NT2/D1 (cell line): ENCODE results near the gene RNF149.

Experiments used
- SUZ12 ChIP-seq: IDR thresholded peaks from 2 replicates; pipeline ENCODE4 v1.6.1; 2011; ENCODE audit not compliant: insufficient read length, insufficient read depth; ENCODE audit errors: extremely low read depth
- YY1 ChIP-seq: IDR thresholded peaks from 2 replicates; pipeline ENCODE4 v1.6.1; 2011; ENCODE audit not compliant: insufficient read length, insufficient read depth
- ZNF274 ChIP-seq: IDR thresholded peaks from 2 replicates; pipeline ENCODE4 v1.6.1; 2011; ENCODE audit warnings: mild to moderate bottlenecking, low read depth, low read length

DNA sequence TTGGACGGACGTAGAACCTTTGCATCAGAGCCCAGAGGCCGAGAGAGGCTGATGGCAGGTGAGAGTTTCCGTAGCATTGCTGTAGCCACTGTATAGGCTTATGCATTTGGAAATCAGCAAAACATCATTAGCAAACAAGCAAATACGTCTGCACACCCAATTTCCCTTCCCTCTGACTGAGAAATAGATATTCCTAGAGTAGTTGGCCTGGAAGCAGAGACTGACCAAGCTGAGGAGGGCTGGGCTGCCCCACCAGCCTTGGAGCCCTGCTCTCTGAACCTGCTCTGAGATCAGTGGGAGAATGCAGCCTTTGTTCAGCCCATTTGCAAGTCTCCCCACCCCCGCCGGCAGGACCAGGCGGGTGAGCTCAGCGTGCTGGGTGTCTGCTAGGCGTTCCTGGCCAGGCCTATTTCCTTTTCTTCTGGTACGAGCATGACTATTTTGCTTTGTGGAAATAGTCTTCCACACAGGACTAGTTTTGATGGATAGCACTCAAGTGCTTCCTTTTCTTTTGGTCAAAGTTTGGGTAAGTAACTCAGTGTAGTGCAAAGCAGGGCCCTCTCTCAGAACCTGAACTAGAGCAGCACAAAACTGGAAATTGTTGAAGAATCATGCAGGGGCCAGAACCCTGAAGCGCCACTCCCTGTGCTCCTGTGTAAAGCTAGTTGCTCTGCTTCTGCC is 21.9 kb upstream of the RNF149 start:
- TF ChIP-seq SUZ12 (no peak), ZNF274 (no peak), YY1 (no peak)
